Ovary (tissue), 3 donors: Measurements from ENCODE around the gene STN1.

Experiments used
- EP300 ChIP-seq: sonication (generic); formaldehyde crosslinking; IDR thresholded peaks from one replicate; pipeline ENCODE4 v1.6.1; 2017; ENCODE audit warnings: antibody characterized with exemption
- TF ChIP-seq, protein P1 (sequence below), 3 donors: fragments of 450-650 bp in 2 of 3; fragments of 200-600 bp in 1 of 3; IDR thresholded peaks; one replicate each; pipeline versions ENCODE4 v1.5.1 to v1.8.0; 2016 to 2022; ENCODE audit warnings: antibody characterized with exemption in 3 of 3, mild to moderate bottlenecking in 1 of 3
- donor health status: DM: no; HTN: no; CAD: no.

DNA sequence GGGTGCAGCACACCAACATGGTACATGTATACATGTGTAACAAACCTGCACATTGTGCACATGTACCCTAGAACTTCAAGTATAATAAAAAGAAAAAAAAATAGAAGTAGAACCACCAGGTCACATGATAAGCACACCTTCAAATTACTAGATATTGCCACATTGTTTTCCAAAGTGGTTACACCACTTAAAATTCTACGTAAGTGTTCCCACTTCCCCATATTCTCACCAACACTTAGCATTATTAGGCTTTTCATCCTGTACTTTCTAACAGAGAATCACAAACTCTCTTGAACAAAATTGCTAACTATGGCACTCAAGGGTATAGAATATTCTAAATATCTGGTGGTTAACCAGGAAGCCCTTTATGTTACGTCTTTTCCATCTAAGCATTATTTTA, 85.2 kb downstream of the STN1 start:
- TF ChIP-seq EP300: no peak
- TF ChIP-seq, protein P1, sequence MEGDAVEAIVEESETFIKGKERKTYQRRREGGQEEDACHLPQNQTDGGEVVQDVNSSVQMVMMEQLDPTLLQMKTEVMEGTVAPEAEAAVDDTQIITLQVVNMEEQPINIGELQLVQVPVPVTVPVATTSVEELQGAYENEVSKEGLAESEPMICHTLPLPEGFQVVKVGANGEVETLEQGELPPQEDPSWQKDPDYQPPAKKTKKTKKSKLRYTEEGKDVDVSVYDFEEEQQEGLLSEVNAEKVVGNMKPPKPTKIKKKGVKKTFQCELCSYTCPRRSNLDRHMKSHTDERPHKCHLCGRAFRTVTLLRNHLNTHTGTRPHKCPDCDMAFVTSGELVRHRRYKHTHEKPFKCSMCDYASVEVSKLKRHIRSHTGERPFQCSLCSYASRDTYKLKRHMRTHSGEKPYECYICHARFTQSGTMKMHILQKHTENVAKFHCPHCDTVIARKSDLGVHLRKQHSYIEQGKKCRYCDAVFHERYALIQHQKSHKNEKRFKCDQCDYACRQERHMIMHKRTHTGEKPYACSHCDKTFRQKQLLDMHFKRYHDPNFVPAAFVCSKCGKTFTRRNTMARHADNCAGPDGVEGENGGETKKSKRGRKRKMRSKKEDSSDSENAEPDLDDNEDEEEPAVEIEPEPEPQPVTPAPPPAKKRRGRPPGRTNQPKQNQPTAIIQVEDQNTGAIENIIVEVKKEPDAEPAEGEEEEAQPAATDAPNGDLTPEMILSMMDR (IDR thresholded peaks at IDR 0.05): no peak
